ENCODE results near the gene GADD45A. TPM values are rescaled to one million over a fixed set of nuclear protein-coding genes. Genes with fewer than 3 reads are reported as not detected.
"Not testable (repeated sequence)": the region's sequence is repeated elsewhere in the genome, so short reads cannot be mapped to it uniquely, and the experiment has no call there.

GADD45A gene
- polyA plus RNA-seq, 1 donor = 24.7 TPM

- no peak for DNase-seq
Observed at GRCh38 chr1:67721650-67722291, 36.8 kb downstream of the GADD45A start.

- DNase-seq = no peak
Observed at GRCh38 chr1:67722292-67722944, 37.4 kb downstream of the GADD45A start.

- no peak for DNase-seq
Observed at GRCh38 chr1:67723126-67723525, 38.1 kb downstream of the GADD45A start.

- DNase-seq = no peak
Observed at GRCh38 chr1:67723620-67724019, 38.6 kb downstream of the GADD45A start.

GRCh38 chr1:67724928-67725560, 40.0 kb downstream of the GADD45A start:
- DNase-seq = peak; percentile 36

GRCh38 chr1:67726224-67726623, 41.2 kb downstream of the GADD45A start:
- DNase-seq = no peak

GRCh38 chr1:67729872-67730271, 44.9 kb downstream of the GADD45A start:
- DNase-seq = no peak

GRCh38 chr1:67730312-67730711, 45.3 kb downstream of the GADD45A start:
- DNase-seq = not testable (repeated sequence)

GRCh38 chr1:67731322-67731721, 46.3 kb downstream of the GADD45A start:
- DNase-seq = no peak

- DNase-seq = no peak
Observed at GRCh38 chr1:67732750-67733151, 47.8 kb downstream of the GADD45A start.

GRCh38 chr1:67733681-67734322, 48.8 kb downstream of the GADD45A start:
- DNase-seq = no peak

GRCh38 chr1:67734323-67734690, 49.3 kb downstream of the GADD45A start:
- DNase-seq = no peak

GRCh38 chr1:67735206-67735605, 50.2 kb downstream of the GADD45A start:
- no peak for DNase-seq

- DNase-seq = peak; percentile 59
Observed at GRCh38 chr1:67735806-67736627, 51.0 kb downstream of the GADD45A start.

GRCh38 chr1:67736750-67737149, 51.7 kb downstream of the GADD45A start:
- no peak for DNase-seq

- no peak for DNase-seq
Observed at GRCh38 chr1:67737875-67738274, 52.9 kb downstream of the GADD45A start.

Other genes starting within 250 kb of the GADD45A start
- gene GNG12, start 148.3 kb downstream of the GADD45A start, polyA plus RNA-seq (ENCODE audit: insufficient read length) = 37.1 TPM

Data from hindlimb muscle (tissue), 1 donor.